A549 (cell line): ENCODE results near the gene OR8G1.
"Not testable (repeated sequence)": the region's sequence is repeated elsewhere in the genome, so short reads cannot be mapped to it uniquely, and the experiment has no call there.

ENCODE experiments used
- CHD2 ChIP-seq: fragments of 150-350 bp; IDR thresholded peaks from 2 replicates; pipeline ENCODE4 v1.6.1; 2014; ENCODE audit warnings: low read length; ENCODE audit not compliant: partially characterized antibody
- CTCF ChIP-seq: fragments of >200 bp; sonication (Bioruptor Twin); formaldehyde crosslinking; IDR thresholded peaks from 3 replicates; pipeline ENCODE4 v1.5.1; 2016
- ESRRA ChIP-seq: fragments of 150-350 bp; IDR thresholded peaks from 2 replicates; pipeline ENCODE4 v1.6.1; 2014; ENCODE audit warnings: mild to moderate bottlenecking, low read length, borderline replicate concordance
- FOSL2 ChIP-seq, 2 experiments: fragments of 450-650 bp in 1 of 2; fragments of >200 bp in 1 of 2; sonication (Bioruptor Twin) in 1 of 2; formaldehyde crosslinking; IDR thresholded peaks; 2 replicates each; pipeline versions ENCODE4 v1.5.0 to v1.6.1; 2016 to 2020; ENCODE audit warnings: mild to moderate bottlenecking in 1 of 2, moderate library complexity in 1 of 2
- HEYL ChIP-seq: fragments of 250-450 bp; sonication (Bioruptor Pico); IDR thresholded peaks from 2 replicates; pipeline ENCODE4 v1.8.0; 2021; ENCODE audit warnings: mild to moderate bottlenecking, moderate library complexity
- HOXB5 ChIP-seq: fragments of 250-450 bp; sonication (Bioruptor Pico); IDR thresholded peaks from 2 replicates; pipeline ENCODE4 v1.5.0; 2020; ENCODE audit warnings: mild to moderate bottlenecking, moderate library complexity
- JUN ChIP-seq, 2 experiments: fragments of >200 bp; sonication (Bioruptor Twin); formaldehyde crosslinking; IDR thresholded peaks; 2 replicates in 1 of 2; 3 replicates in 1 of 2; pipeline ENCODE4 v1.6.1; 2016 to 2017
- KDM5A ChIP-seq: fragments of 200-600 bp; sonication (generic); IDR thresholded peaks from 2 replicates; pipeline ENCODE4 v1.6.1; 2016; ENCODE audit warnings: antibody characterized with exemption, mild to moderate bottlenecking
- MYC ChIP-seq: IDR thresholded peaks from 2 replicates; pipeline ENCODE4 v1.6.1; 2012; ENCODE audit warnings: mild to moderate bottlenecking, inconsistent platforms, low read length, improper control_type of control experiment, borderline replicate concordance
- NFE2L2 ChIP-seq: fragments of 150-350 bp; conservative IDR thresholded peaks from 2 replicates; pipeline ENCODE4 v1.6.1; 2014; ENCODE audit warnings: low read length
- POLR2A ChIP-seq: IDR thresholded peaks from 2 replicates; pipeline ENCODE4 v1.6.1; 2012; ENCODE audit warnings: mild to moderate bottlenecking, low read length
- USF2 ChIP-seq: fragments of 450-650 bp; IDR thresholded peaks from 2 replicates; pipeline ENCODE4 v1.6.1; 2014; ENCODE audit warnings: antibody characterized with exemption
- ZSCAN20 ChIP-seq: fragments of 250-450 bp; sonication (Bioruptor Pico); IDR thresholded peaks from 2 replicates; pipeline ENCODE4 v1.8.0; 2022; ENCODE audit warnings: mild to moderate bottlenecking, moderate library complexity
- TF ChIP-seq, protein P1 (sequence below): fragments of 200-600 bp; sonication (generic); IDR thresholded peaks from 2 replicates; pipeline ENCODE4 v1.6.1; 2016; ENCODE audit warnings: antibody characterized with exemption, mild to moderate bottlenecking, moderate library complexity

DNA sequence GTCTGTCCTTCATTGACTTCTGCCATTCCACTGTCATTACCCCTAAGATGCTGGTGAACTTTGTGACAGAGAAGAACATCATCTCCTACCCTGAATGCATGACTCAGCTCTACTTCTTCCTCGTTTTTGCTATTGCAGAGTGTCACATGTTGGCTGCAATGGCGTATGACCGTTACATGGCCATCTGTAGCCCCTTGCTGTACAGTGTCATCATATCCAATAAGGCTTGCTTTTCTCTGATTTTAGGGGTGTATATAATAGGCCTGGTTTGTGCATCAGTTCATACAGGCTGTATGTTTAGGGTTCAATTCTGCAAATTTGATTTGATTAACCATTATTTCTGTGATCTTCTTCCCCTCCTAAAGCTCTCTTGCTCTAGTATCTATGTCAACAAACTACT is 9.0 kb downstream of the OR8G1 start:
- not testable (repeated sequence) for TF ChIP-seq POLR2A; FOSL2 (IDR thresholded peaks at IDR 0.05); FOSL2 (CRISPR knock-in tag; IDR thresholded peaks at IDR 0.05); ZSCAN20 (CRISPR knock-in tag); NFE2L2; KDM5A; CTCF; JUN (IDR thresholded peaks at IDR 0.05); HOXB5; USF2; ESRRA; HEYL (CRISPR knock-in tag); CHD2; MYC
- TF ChIP-seq, protein P1, sequence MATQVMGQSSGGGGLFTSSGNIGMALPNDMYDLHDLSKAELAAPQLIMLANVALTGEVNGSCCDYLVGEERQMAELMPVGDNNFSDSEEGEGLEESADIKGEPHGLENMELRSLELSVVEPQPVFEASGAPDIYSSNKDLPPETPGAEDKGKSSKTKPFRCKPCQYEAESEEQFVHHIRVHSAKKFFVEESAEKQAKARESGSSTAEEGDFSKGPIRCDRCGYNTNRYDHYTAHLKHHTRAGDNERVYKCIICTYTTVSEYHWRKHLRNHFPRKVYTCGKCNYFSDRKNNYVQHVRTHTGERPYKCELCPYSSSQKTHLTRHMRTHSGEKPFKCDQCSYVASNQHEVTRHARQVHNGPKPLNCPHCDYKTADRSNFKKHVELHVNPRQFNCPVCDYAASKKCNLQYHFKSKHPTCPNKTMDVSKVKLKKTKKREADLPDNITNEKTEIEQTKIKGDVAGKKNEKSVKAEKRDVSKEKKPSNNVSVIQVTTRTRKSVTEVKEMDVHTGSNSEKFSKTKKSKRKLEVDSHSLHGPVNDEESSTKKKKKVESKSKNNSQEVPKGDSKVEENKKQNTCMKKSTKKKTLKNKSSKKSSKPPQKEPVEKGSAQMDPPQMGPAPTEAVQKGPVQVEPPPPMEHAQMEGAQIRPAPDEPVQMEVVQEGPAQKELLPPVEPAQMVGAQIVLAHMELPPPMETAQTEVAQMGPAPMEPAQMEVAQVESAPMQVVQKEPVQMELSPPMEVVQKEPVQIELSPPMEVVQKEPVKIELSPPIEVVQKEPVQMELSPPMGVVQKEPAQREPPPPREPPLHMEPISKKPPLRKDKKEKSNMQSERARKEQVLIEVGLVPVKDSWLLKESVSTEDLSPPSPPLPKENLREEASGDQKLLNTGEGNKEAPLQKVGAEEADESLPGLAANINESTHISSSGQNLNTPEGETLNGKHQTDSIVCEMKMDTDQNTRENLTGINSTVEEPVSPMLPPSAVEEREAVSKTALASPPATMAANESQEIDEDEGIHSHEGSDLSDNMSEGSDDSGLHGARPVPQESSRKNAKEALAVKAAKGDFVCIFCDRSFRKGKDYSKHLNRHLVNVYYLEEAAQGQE = not testable (repeated sequence)
